ENCODE results near the gene TAF10. TPM values are rescaled to one million over a fixed set of nuclear protein-coding genes. Genes with fewer than 3 reads are reported as not detected.

Gene TAF10
- total RNA-seq, 1 experiment from 2014 or later: 387 TPM

DNA sequence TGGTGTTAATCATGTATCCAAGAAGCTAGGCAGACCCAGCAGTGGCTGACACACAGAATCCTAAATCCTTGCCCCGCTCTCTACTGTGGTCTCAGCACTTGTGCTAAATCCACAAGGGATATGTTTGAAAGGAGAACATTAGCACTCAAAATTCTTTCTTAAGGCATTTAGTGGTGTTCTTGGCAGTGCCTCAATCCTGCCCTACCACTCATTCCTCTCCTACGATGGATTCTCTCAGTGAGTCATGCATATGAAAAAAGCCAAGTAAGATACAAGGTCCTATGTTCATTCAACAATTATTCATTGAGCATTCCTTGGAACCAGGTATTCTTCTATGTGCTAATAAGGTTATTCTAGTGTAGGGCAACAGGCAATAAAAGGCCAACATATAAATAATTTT, 39.8 kb downstream of the TAF10 start:
- no peaks in the 10 kb centered on the region for H3K27me3 ChIP-seq (ENCODE audit: control insufficient read depth, insufficient read depth, low read length)
- DNase-seq (ENCODE audit: low read depth, low spot score) (no peak), ATAC-seq (no peak)
- H3K4me3 ChIP-seq (ENCODE audit: low read depth in 2 of 2, low read length in 2 of 2): no peak overlapping the region
- ChIA-PET CTCF (no interaction called here), POLR2A (no interaction called here)
- H3K4me1 ChIP-seq (ENCODE audit: control insufficient read depth, insufficient read depth, low read length): no peaks in the 10 kb centered on the region
- H3K27ac ChIP-seq (ENCODE audit: low read length): no peak overlapping the region
- TF ChIP-seq SIN3A (IDR thresholded peaks at IDR 0.05; ENCODE audit: borderline replicate concordance, insufficient read depth, low read depth, low read length): no peak
- TF ChIP-seq POLR2AphosphoS5 (IDR thresholded peaks at IDR 0.05; ENCODE audit: low read depth, low read length): no peak
- no peak for TF ChIP-seq TCF7L2 (IDR thresholded peaks at IDR 0.05; ENCODE audit: low read depth, low read length)
- TF ChIP-seq, protein P1, sequence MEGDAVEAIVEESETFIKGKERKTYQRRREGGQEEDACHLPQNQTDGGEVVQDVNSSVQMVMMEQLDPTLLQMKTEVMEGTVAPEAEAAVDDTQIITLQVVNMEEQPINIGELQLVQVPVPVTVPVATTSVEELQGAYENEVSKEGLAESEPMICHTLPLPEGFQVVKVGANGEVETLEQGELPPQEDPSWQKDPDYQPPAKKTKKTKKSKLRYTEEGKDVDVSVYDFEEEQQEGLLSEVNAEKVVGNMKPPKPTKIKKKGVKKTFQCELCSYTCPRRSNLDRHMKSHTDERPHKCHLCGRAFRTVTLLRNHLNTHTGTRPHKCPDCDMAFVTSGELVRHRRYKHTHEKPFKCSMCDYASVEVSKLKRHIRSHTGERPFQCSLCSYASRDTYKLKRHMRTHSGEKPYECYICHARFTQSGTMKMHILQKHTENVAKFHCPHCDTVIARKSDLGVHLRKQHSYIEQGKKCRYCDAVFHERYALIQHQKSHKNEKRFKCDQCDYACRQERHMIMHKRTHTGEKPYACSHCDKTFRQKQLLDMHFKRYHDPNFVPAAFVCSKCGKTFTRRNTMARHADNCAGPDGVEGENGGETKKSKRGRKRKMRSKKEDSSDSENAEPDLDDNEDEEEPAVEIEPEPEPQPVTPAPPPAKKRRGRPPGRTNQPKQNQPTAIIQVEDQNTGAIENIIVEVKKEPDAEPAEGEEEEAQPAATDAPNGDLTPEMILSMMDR (IDR thresholded peaks at IDR 0.05): no peak
- TF ChIP-seq, protein P2, sequence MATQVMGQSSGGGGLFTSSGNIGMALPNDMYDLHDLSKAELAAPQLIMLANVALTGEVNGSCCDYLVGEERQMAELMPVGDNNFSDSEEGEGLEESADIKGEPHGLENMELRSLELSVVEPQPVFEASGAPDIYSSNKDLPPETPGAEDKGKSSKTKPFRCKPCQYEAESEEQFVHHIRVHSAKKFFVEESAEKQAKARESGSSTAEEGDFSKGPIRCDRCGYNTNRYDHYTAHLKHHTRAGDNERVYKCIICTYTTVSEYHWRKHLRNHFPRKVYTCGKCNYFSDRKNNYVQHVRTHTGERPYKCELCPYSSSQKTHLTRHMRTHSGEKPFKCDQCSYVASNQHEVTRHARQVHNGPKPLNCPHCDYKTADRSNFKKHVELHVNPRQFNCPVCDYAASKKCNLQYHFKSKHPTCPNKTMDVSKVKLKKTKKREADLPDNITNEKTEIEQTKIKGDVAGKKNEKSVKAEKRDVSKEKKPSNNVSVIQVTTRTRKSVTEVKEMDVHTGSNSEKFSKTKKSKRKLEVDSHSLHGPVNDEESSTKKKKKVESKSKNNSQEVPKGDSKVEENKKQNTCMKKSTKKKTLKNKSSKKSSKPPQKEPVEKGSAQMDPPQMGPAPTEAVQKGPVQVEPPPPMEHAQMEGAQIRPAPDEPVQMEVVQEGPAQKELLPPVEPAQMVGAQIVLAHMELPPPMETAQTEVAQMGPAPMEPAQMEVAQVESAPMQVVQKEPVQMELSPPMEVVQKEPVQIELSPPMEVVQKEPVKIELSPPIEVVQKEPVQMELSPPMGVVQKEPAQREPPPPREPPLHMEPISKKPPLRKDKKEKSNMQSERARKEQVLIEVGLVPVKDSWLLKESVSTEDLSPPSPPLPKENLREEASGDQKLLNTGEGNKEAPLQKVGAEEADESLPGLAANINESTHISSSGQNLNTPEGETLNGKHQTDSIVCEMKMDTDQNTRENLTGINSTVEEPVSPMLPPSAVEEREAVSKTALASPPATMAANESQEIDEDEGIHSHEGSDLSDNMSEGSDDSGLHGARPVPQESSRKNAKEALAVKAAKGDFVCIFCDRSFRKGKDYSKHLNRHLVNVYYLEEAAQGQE (IDR thresholded peaks at IDR 0.05; ENCODE audit: insufficient read depth in 1 of 2, low read depth in 2 of 2, low read length in 1 of 2): no peak
- in situ Hi-C loops (cut with HindIII; ENCODE audit: low pct_unique_long_range_greater_than_20kb, low sequenced_read_pairs) (no loop called here), intact Hi-C loops (cut with micrococcal nuclease; ENCODE audit: unreplicated experiment) (no loop called here)
- H3K36me3 ChIP-seq (ENCODE audit: control insufficient read depth, insufficient read depth, low read length): no peaks in the 10 kb centered on the region
- no peaks in the 10 kb centered on the region for H3K9me3 ChIP-seq (ENCODE audit: control insufficient read depth, insufficient read depth, low read depth, low read length)
- BruUV-seq (replicated peaks): TSS peak; percentile 23

DNA sequence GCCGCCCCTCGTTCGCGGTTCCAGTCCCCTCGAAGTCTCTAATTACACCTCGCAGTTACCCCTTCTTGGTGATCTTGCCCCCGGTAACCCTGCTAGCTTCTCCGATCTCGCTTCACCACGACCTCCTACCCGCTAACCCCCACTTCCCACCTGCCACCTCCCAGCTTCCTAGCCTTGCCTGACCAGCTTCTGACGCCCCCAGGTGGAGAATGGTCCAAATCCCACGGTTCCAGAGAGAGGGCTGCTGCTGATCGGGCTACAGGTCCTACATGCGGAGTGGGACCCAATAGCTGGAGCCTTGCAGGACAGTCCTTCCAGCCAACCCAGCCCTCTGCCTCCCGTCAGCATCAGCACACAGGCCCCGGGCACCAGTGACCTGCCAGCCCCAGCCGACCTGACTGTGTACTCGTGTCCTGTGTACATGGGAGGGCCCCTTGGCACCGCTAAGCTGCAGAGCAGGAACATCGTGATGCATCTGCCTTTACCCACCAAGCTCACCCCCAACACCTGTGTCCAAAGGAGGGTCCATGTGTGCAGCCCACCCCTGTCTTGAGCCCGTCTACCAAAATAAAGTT, 40.5 kb downstream of the TAF10 start:
- ChIA-PET POLR2A (no interaction called here), CTCF (no interaction called here)
- ATAC-seq (no peak), DNase-seq (ENCODE audit: low read depth, low spot score) (no peak)
- H3K27ac ChIP-seq (ENCODE audit: low read length): no peak overlapping the region
- TF ChIP-seq, protein P1 (IDR thresholded peaks at IDR 0.05): no peak
- no peak for TF ChIP-seq POLR2AphosphoS5 (IDR thresholded peaks at IDR 0.05; ENCODE audit: low read depth, low read length)
- TF ChIP-seq TCF7L2 (IDR thresholded peaks at IDR 0.05; ENCODE audit: low read depth, low read length): no peak
- H3K36me3 ChIP-seq (ENCODE audit: control insufficient read depth, insufficient read depth, low read length): no peaks in the 10 kb centered on the region
- no peaks in the 10 kb centered on the region for H3K27me3 ChIP-seq (ENCODE audit: control insufficient read depth, insufficient read depth, low read length)
- intact Hi-C loops (cut with micrococcal nuclease; ENCODE audit: unreplicated experiment): no loop called here
- BruUV-seq (replicated peaks): no TSS peak
- H3K9me3 ChIP-seq (ENCODE audit: control insufficient read depth, insufficient read depth, low read depth, low read length): no peaks in the 10 kb centered on the region
- in situ Hi-C loops (cut with HindIII; ENCODE audit: low pct_unique_long_range_greater_than_20kb, low sequenced_read_pairs): no loop called here
- H3K4me1 ChIP-seq (ENCODE audit: control insufficient read depth, insufficient read depth, low read length): no peaks in the 10 kb centered on the region
- H3K4me3 ChIP-seq (ENCODE audit: low read depth in 2 of 2, low read length in 2 of 2): no peak overlapping the region
